Activated T-helper 2 cell treated with anti-CD3 and anti-CD28 coated beads, Interferon-gamma antibody, Interleukin-2, Interleukin-4, amounts not matched to agents 10 μg/mL and 5 μg/mL and 100 μg/mL, durations not matched to agents 14 hours and 24 hours and 36 hours (primary cell): Measurements from ENCODE around the gene UCMA. TPM values are rescaled to one million over a fixed set of nuclear protein-coding genes. Genes with fewer than 3 reads are reported as not detected.
"Not testable (repeated sequence)": the region's sequence is repeated elsewhere in the genome, so short reads cannot be mapped to it uniquely, and the experiment has no call there.

Experiments
- DNase-seq: peaks from one replicate; pipeline ENCODE4 v3.0.0; 2021; ENCODE audit warnings: low spot score
- H3K27ac Mint-ChIP-seq: one replicate; pipeline ENCODE4 v1.8.0; 2021; ENCODE audit warnings: mixed read lengths
- H3K27me3 Mint-ChIP-seq: one replicate; pipeline ENCODE4 v1.8.0; 2021; ENCODE audit warnings: low read depth, mixed read lengths
- H3K36me3 Mint-ChIP-seq: one replicate; pipeline ENCODE4 v1.8.0; 2021; ENCODE audit warnings: low read depth, mixed read lengths
- H3K4me1 Mint-ChIP-seq: one replicate; pipeline ENCODE4 v1.8.0; 2021; ENCODE audit warnings: low read depth, mixed read lengths
- H3K4me3 Mint-ChIP-seq: one replicate; pipeline ENCODE4 v1.8.0; 2021; ENCODE audit warnings: low read depth, mild to moderate bottlenecking, moderate library complexity, mixed read lengths
- H3K9me3 Mint-ChIP-seq: one replicate; pipeline ENCODE4 v1.8.0; 2021; ENCODE audit warnings: mixed read lengths
- intact Hi-C: fragments of 100-400 bp; cut with micrococcal nuclease; formaldehyde crosslinking; loops from one replicate; pipeline ENCODE4 v1.15.1; 2023
- total RNA-seq: library from RNA; stranded (reverse); gene quantifications from 2 replicates; pipeline ENCODE4 v1.2.3, GENCODE V29; 2022

Gene UCMA, protein sequence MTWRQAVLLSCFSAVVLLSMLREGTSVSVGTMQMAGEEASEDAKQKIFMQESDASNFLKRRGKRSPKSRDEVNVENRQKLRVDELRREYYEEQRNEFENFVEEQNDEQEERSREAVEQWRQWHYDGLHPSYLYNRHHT
- total RNA-seq = not detected in 2 replicates

DNA sequence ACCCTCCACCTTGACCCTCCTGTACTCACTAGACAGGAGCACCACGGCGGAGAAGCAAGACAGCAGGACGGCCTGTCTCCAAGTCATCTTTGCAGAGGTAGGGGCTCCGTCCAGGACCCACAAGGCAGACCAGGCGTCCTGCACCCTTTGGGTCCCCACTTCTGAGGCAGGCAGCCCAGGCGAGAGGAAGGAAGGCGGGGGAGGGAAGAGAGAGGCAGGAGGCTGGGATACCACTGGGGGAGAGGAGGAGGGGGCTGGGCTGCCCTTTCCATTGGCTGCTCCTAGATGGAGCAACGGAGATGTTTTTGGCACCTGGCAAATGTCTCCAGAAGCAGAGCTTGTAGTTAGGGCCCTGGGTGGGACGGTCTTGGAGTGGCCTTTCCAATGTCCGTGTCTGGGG is at the start of gene UCMA:
UCMA (minus strand) TSS at position 203 of the 400 bp plus-strand sequence; CDS start at position 87, 116 bp downstream.
- no peaks in the 10 kb centered on the region for H3K4me1 Mint-ChIP-seq
- intact Hi-C loops = no loop called here

DNA sequence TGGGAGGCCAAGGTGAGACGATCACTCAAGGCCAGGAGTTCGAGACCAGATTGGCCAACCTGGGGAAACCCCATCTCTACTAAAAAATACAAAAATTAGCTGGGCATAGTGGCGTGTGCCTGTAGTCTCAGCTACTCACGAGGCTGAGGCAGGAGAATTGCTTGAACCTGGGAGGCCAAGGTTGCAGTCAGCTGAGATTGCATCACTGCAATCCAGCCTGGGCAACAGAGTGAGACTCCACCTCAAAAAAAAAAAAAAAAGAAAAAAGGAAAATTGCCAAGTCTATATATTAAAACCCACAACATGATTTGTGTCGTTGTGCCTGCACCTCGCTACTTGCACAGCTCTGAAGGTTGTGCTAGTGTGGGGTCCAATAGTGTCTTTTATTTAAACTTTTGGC is 48.2 kb upstream of the UCMA start:
- H3K27me3 Mint-ChIP-seq, H3K36me3 Mint-ChIP-seq, H3K4me1 Mint-ChIP-seq, DNase-seq, H3K4me3 Mint-ChIP-seq, H3K9me3 Mint-ChIP-seq, H3K27ac Mint-ChIP-seq, intact Hi-C loops: not testable (repeated sequence)

More for the DNA sequence above, at the start of gene UCMA:
- H3K9me3 Mint-ChIP-seq = no peaks in the 10 kb centered on the region
- H3K36me3 Mint-ChIP-seq = no peaks in the 10 kb centered on the region
- no peak within 1 kb of the TSS for H3K27ac Mint-ChIP-seq
- no peak within 1 kb of the TSS for H3K4me3 Mint-ChIP-seq
- H3K27me3 Mint-ChIP-seq = no peaks in the 10 kb centered on the region
- DNase-seq = no peak

DNA sequence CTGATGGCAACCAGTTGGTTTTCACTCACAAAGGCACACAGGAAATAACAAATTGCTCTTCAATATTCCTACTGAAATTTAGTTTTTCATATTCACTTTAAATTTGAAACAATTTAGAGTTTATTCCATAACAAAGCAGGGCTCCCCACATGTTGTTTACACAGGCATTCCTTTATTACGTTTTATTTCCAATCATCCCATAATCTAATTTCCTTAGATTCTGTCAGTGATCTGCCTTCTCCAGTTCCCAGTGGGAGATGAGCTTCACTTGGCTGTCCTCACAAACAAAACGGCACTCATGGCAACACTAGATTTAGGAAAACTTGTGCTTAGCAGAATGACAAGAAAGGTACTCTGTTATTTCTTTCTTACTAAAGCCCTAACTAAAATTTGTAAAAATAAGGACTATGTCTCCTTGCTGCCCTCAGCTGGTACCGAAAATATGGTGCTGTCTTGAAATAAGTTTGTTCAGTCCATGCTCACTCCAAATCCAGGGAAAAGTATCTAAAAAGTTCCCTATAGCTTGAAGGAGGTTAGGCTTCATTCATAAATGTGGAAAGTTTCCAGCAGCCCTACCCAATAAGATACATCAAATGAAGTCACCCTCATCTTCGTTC is 42.7 kb upstream of the UCMA start:
- H3K27me3 Mint-ChIP-seq = no peaks in the 10 kb centered on the region
- intact Hi-C loops = no loop called here

DNA sequence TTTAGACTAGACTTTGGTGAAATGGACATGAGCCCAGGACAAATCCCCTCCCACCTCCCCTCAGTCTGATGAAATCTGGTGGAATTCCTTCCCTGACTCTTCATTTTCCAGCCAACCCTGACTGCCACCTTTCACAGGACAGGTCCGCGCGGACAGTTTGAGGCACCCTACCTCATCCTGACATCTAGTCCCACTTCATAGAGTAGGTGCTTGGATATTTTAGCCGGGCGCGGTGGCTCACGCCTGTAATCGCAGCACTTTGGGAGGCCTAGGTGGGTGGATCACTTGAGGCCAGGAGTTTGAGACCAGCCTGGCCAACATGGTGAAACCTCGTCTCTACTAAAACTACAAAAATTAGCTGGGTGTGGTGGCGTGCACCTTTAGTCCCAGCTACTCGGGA is 42.0 kb upstream of the UCMA start:
- H3K4me3 Mint-ChIP-seq, H3K9me3 Mint-ChIP-seq, H3K4me1 Mint-ChIP-seq, H3K27me3 Mint-ChIP-seq, H3K36me3 Mint-ChIP-seq, H3K27ac Mint-ChIP-seq, intact Hi-C loops, DNase-seq: not testable (repeated sequence)

More for the DNA sequence above, 42.7 kb upstream of the UCMA start:
- Mint-ChIP-seq H3K4me1 (no peaks in the 10 kb centered on the region), H3K4me3 (no peak overlapping the region), H3K9me3 (no peaks in the 10 kb centered on the region), H3K27ac (no peak overlapping the region), H3K36me3 (peaks cover 7% of the 10 kb centered on the region)
- DNase-seq = no peak

DNA sequence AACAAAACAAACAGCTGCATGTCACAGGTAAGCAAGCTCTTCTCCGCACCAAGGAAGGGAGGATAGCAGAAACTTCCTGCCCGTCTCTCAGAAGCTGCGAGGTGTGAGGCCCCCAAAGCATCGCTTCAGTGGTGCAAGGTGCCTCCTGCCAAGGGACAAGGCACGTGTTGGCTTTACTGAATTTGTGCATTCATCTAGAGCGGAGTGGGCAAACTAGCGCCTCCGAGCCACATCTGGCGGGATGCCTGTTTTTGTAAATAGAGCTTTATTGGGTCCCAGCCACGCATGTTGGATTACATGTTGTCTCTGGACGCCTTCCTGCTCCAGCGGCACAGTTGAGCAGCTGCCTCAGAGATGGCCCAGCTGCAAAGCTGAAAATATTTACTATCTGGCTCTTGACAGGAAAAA is 38.0 kb upstream of the UCMA start:
- no peaks in the 10 kb centered on the region for H3K36me3 Mint-ChIP-seq
- DNase-seq = no peak
- H3K4me1 Mint-ChIP-seq = peaks cover 2% of the 10 kb centered on the region
- H3K9me3 Mint-ChIP-seq = no peaks in the 10 kb centered on the region
- H3K27ac Mint-ChIP-seq = no peak overlapping the region
- H3K27me3 Mint-ChIP-seq = no peaks in the 10 kb centered on the region
- no peak overlapping the region for H3K4me3 Mint-ChIP-seq
- intact Hi-C loops = no loop called here

DNA sequence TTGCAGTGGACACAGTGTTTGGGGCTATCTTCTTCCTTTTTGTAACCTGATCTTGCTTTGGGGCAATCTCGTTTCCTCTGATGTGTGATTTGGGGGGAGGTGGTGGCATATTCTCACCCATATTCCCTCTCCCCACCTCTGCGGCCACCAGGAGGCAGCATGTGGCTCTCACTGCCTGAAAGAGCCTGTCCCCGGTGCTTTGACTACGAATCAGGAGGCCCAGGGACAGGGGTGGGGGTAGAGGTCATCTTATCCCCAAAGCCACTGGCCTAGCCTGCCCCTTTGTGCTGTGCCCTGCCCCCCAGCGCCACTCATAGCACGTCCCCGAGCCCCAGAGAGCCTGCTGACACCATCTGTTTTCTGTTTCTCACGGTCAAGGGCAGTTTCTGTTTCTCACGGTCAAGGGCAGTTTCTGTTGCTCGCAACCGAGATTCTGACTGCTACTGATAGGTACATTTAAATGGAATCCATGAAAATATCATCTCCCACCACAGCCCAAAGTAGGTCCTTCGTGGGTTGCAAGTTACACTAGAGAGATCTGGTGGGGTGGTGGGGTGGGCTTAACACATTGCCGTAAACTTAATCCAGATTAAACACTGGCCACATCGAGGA is 37.5 kb upstream of the UCMA start:
- Mint-ChIP-seq H3K27me3 (no peaks in the 10 kb centered on the region), H3K36me3 (no peaks in the 10 kb centered on the region), H3K4me1 (peaks cover 2% of the 10 kb centered on the region), H3K9me3 (no peaks in the 10 kb centered on the region), H3K27ac (no peak overlapping the region), H3K4me3 (no peak overlapping the region)
- DNase-seq = peak; percentile 21
- intact Hi-C loops = no loop called here

DNA sequence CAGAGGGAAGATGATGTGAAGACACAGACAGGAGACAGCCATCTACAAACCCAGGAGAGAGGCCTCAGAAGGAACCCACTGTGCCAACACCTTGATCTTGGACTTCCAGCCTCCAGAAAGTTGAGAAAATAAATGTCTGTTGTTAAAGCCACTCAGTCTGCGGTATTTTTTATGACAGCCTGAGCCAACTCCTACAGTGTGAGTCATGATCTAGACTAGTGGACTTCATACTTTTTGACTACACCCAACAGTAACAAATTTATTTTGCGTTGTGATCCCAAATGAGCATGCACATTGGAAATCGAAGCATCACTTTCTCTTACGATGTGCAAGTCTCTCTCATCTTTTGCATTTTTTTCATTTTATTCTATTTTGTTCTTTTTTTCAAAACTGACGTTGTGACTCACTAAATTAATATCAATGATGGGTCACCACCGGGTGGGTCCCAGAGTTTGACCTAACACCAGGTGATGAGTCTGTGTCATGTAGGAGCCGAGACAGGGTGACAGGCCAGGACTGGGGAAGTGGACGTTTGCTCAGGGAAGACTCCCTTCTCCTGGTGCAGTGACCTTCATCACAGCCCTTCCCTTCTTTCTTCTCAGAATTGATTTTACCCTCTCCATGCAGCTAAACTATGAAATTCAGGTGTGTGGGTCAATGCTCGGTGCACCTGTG is 36.8 kb upstream of the UCMA start:
- intact Hi-C loops = no loop called here
- DNase-seq = no peak
- Mint-ChIP-seq H3K36me3 (no peaks in the 10 kb centered on the region), H3K4me3 (no peak overlapping the region), H3K4me1 (peaks cover 2% of the 10 kb centered on the region), H3K9me3 (no peaks in the 10 kb centered on the region), H3K27me3 (no peaks in the 10 kb centered on the region), H3K27ac (no peak overlapping the region)

DNA sequence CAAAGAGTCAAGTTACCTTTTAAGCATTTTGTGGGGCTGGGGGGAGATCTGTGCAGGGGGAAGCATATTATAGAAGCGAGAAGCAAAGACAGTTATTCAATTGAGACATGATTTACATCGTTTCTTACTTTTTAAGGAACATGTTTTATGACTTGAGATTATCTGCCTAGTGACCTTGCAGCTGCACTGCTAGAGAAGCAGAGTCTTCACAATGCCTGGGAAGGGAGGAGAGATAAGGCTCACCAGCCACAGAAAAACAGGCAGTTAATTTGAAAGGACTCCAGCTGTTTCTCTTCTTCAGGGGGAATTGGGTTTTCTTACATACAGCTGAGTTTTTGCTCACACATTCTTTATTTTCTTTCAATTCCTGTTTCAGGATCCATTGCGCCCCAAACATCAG is 34.7 kb upstream of the UCMA start:
- Mint-ChIP-seq H3K27ac (no peak overlapping the region), H3K36me3 (no peaks in the 10 kb centered on the region), H3K4me3 (no peak overlapping the region), H3K9me3 (no peaks in the 10 kb centered on the region), H3K4me1 (peaks cover 2% of the 10 kb centered on the region), H3K27me3 (peaks cover 1% of the 10 kb centered on the region)
- no peak for DNase-seq
- intact Hi-C loops = no loop called here

DNA sequence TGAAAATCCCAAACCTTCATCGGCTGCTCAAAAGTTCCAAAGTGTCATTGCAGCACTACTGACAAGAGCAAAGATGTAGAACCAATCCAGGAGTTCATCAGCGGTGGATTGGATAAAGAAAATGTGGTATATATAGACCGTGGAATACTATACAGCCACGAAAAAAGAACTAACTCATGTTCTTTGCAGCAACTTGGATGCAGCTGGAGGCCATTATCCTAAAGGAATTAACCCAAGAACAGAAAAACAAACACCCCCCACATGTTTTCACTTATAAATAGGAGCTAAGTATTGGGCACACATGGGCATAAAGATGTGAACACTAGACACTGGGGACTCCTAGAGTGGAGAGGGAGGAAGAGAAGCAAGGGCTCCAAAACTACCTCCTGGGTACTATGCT is 34.1 kb upstream of the UCMA start:
- DNase-seq = no peak
- H3K9me3 Mint-ChIP-seq = no peaks in the 10 kb centered on the region
- peaks cover 4% of the 10 kb centered on the region for H3K27me3 Mint-ChIP-seq
- peaks cover 2% of the 10 kb centered on the region for H3K4me1 Mint-ChIP-seq
- intact Hi-C loops = no loop called here
- no peak overlapping the region for H3K27ac Mint-ChIP-seq
- H3K36me3 Mint-ChIP-seq = no peaks in the 10 kb centered on the region
- no peak overlapping the region for H3K4me3 Mint-ChIP-seq

DNA sequence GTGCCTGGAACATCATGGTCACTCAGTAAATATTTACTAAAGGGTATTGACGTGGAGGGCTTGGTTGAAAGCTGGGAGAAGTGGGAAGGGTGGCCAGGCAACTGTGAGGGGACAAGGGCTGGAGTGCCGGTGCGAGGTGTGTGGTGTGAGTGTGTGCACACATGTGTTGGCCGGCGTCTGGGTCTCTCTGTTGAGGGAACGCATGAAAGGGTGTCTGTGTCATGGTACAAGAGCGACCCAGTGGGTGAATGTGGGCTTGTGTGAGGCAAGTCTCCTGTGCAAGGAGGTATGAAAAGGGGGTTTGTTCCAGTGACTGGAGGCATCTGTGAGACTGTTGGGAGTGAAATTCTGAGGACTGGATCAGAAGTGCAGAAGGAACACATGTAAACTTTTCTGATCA is 29.4 kb upstream of the UCMA start:
- H3K9me3 Mint-ChIP-seq = peaks cover 5% of the 10 kb centered on the region

DNA sequence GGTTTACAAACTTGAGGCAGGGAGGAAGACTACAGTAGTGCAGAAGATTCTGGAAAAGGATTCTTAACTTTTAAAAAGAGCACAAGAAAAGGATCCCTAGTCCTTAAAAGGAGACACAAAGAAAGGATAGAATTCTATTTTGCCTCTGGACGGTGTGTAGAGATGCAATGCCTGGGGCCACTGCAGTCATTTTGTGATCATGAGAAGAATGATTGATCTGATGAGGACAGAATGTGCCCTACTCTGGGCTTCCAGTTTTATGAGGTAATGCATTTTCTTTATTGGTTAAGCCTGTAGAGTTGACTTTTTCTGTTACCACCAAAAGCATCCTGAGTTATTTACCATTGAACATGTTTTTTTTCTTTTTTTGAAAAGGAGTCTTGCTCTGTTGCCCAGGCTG is 28.3 kb upstream of the UCMA start:
- Mint-ChIP-seq H3K4me3 (no peak overlapping the region), H3K4me1 (peaks cover 4% of the 10 kb centered on the region), H3K27me3 (peaks cover 12% of the 10 kb centered on the region), H3K27ac (no peak overlapping the region), H3K36me3 (no peaks in the 10 kb centered on the region), H3K9me3 (peaks cover 5% of the 10 kb centered on the region)
- no peak for DNase-seq
- intact Hi-C loops = no loop called here

More for the DNA sequence above, 29.4 kb upstream of the UCMA start:
- DNase-seq = no peak
- Mint-ChIP-seq H3K4me3 (no peak overlapping the region), H3K27ac (no peak overlapping the region), H3K4me1 (no peaks in the 10 kb centered on the region), H3K27me3 (peaks cover 12% of the 10 kb centered on the region), H3K36me3 (no peaks in the 10 kb centered on the region)
- intact Hi-C loops = no loop called here

DNA sequence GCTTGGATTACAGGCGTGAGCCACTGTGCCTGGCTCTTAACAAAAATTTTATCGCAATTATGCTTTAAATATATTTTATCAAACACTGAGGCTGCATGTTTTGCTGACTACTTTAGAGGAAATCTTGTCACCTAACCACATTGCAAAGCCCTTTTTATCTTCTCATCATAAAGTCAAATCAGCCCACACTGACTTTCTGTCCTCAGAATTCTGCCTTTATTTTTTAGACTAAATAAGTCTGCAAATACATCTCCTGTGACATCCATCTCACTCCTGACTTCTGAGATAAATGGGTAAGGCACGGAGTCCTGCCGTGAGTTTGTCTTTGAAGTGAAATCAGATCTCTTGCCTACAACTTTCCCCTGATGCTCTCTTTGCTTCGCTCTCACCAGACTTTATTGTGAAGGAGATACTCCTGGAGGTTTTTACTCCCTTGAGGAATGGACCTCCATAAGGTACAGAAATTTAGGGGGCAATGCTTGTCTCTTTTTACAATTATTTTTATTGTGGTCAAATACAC is 23.5 kb upstream of the UCMA start:
- intact Hi-C loops = no loop called here

DNA sequence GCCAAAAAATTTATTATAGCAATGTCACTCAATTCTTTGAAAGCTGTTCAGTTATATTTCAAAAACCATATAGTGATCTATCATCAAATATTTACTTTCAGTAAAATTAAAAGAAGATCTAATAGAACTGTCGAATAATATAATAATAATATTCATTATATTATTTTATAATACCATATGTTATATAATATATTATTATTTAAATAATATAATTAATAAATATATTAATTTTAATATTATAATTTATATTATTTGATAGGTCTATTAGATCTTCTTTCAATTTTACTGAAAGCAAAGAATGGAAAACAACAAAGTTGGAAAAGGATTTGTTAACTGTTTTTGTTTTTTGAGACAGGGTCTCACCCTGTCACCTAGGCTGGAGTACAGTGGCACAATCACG is 22.5 kb upstream of the UCMA start:
- Mint-ChIP-seq H3K36me3 (no peaks in the 10 kb centered on the region), H3K27ac (no peak overlapping the region), H3K4me1 (peaks cover 4% of the 10 kb centered on the region), H3K9me3 (peaks cover 5% of the 10 kb centered on the region), H3K27me3 (peaks cover 13% of the 10 kb centered on the region), H3K4me3 (no peak overlapping the region)
- no peak for DNase-seq
- intact Hi-C loops = no loop called here

More for the DNA sequence above, 23.5 kb upstream of the UCMA start:
- Mint-ChIP-seq H3K4me1 (peaks cover 4% of the 10 kb centered on the region), H3K36me3 (no peaks in the 10 kb centered on the region), H3K27me3 (peaks cover 16% of the 10 kb centered on the region), H3K4me3 (no peak overlapping the region), H3K9me3 (peaks cover 5% of the 10 kb centered on the region), H3K27ac (no peak overlapping the region)
- no peak for DNase-seq
